Upper lobe of left lung (tissue), 6 donors: ENCODE results near the gene PSMA8. TPM values are rescaled to one million over a fixed set of nuclear protein-coding genes. Genes with fewer than 3 reads are reported as not detected.

ENCODE experiments used
- ATAC-seq, 2 donors: fragments of 200-7000 bp; cut with Tn5 transposase; one replicate each; pipeline ENCODE4 v1.9.1; 2022; ENCODE audit warnings: mild to moderate bottlenecking in 2 of 2, moderate library complexity in 2 of 2; ENCODE audit not compliant: low FRiP score in 2 of 2
- DNase-seq, 2 donors: peaks; one replicate each; pipeline ENCODE4 v3.0.0-alpha.2; 2019 to 2020
- H3K27ac ChIP-seq, 4 donors: fragments of 200-600 bp; sonication (generic); one replicate each; pipeline ENCODE4 v1.5.1; 2016 to 2019
- H3K27me3 ChIP-seq, 4 donors: fragments of 200-600 bp; sonication (generic); one replicate each; pipeline ENCODE4 v1.5.1; 2017 to 2019
- H3K36me3 ChIP-seq, 4 donors: fragments of 200-600 bp; sonication (generic); one replicate each; pipeline ENCODE4 v1.5.1; 2016 to 2019
- H3K4me1 ChIP-seq, 4 donors: fragments of 200-600 bp; sonication (generic); one replicate each; pipeline ENCODE4 v1.5.1; 2018 to 2019
- H3K4me3 ChIP-seq, 4 donors: fragments of 200-600 bp; sonication (generic); one replicate each; pipeline ENCODE4 v1.5.1; 2017 to 2019; ENCODE audit warnings: mild to moderate bottlenecking in 2 of 4, moderate library complexity in 1 of 4
- H3K9me3 ChIP-seq, 4 donors: fragments of 200-600 bp; sonication (generic); one replicate each; pipeline ENCODE4 v1.5.1; 2018 to 2019
- CTCF ChIP-seq, 6 experiments: fragments of 450-650 bp in 4 of 6; fragments of 200-600 bp in 2 of 6; sonication (generic) in 2 of 6; IDR thresholded peaks; one replicate each; pipeline ENCODE4 v1.5.1; 2016 to 2019; ENCODE audit warnings: antibody characterized with exemption in 6 of 6
- EP300 ChIP-seq, 4 donors: sonication (generic); formaldehyde crosslinking; IDR thresholded peaks; one replicate each; pipeline ENCODE4 v1.5.1; 2017; ENCODE audit warnings: antibody characterized with exemption in 4 of 4, control low read depth in 2 of 4
- POLR2A ChIP-seq, 4 donors: fragments of 450-650 bp; IDR thresholded peaks; one replicate each; pipeline ENCODE4 v1.5.1; 2016 to 2017; ENCODE audit warnings: antibody characterized with exemption in 4 of 4, mild to moderate bottlenecking in 2 of 4
- POLR2AphosphoS5 ChIP-seq, 2 donors: sonication (generic); formaldehyde crosslinking; IDR thresholded peaks; one replicate each; pipeline ENCODE4 v1.5.1; 2017; ENCODE audit warnings: antibody characterized with exemption in 2 of 2
- WGBS, 2 donors: methylation state at CpG; one replicate each; pipeline ENCODE4 v1.1.5; 2017 to 2018; 5-methylcytosine and 5-hydroxymethylcytosine counted together
- total RNA-seq, 6 donors: library from RNA; depleted of rRNA in 4 of 6; stranded (reverse); fragments of >200 nt in 4 of 6; gene quantifications; one replicate each; pipeline versions ENCODE4 v1.1.0 to v1.2.1, GENCODE V29; 2016 to 2021
- donor health status: DM: no; HTN: no; CAD: no; lungs with moderate emphysema.
- donor health status: DM: no; HTN: yes; CAD: no; lungs with severe emphysema.

PSMA8 gene
- total RNA-seq, 6 donors from 2014 or later, result 1.3 TPM; not detected in 5

DNA sequence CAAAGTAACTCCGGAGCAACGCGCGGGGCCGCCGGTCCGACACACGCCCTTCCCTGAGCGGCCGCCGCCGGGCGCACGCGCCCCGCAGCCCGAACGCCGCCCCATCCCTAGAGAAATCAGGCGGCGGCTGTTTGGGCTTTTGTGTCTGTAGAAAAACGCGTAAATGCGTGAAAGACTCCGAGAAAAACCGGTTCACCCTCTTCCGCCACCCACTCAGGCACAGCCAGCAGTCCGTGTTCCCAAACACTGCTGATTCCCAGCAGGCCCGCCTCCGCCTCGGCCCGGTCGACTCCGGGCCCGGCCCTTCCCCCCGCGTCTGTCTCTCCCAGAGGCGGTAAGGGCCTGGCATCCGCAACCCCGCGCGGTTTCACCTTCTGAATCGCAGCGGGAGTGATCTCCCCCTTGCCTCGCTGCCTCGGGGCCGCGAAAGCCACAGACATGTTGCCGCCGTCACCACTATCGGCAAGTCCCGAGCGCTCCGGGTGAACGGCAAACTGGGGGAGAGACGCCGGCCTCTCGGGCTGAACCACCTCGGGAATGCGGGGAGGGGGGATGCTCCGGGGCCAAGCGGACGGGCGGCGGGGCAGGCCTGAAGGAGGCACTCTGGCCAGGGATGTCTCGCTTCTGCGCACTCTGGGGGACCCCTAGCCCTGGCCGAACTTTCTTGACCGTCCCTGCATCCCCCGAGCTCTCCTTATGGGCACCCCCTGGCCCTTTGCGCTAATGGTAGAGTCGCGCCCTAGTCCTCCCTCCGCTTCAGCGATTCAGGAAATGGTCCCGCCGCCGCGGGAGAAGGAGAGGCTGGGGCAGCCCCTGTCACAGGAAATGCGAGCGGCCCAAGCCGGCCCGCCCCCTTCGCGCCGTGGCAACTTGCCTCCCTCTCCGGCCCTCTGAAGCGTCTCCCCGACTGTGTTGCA lies 43.3 kb upstream of the PSMA8 start, which contains the start of gene SS18:
Gene SS18 (minus strand): TSS at position 484 of the 917 bp plus-strand sequence. CDS start 44 bp downstream, at position 440.
- Histone ChIP-seq H3K36me3 (peaks cover 0 to 13% (median 2%) of the 10 kb centered on the region in 4 donors), H3K4me3 (peak within 1 kb of the TSS; percentile 69 to 96 (median 77)), H3K4me1 (peaks cover 16 to 26% (median 18%) of the 10 kb centered on the region in 4 donors), H3K27me3 (no peaks in the 10 kb centered on the region), H3K27ac (peak within 1 kb of the TSS; percentile 95 to 99 (median 98)), H3K9me3 (no peaks in the 10 kb centered on the region)
- WGBS, 2 donors, result 0% methylated on average over 3 to 60 of the region's 89 CpGs
- DNase-seq (peak; percentile 94 to 97), ATAC-seq (peak; percentile 97 to 99)
- peak; percentile 82 to 84 for TF ChIP-seq POLR2AphosphoS5 (IDR thresholded peaks at IDR 0.05)
- TF ChIP-seq EP300 (IDR thresholded peaks at IDR 0.05), result no peak
- peak in 3 of 4 donors; percentile 11 to 80 (median 72) for TF ChIP-seq POLR2A (IDR thresholded peaks at IDR 0.05)
- TF ChIP-seq CTCF (IDR thresholded peaks at IDR 0.05), result peak in 2 of 6 experiments; percentile 27 to 30

GRCh38 chr18:26091047-26091630 lies 42.5 kb upstream of the PSMA8 start:
- peak overlapping the region; percentile 34 to 96 (median 77) for H3K4me3 ChIP-seq
- no peaks in the 10 kb centered on the region for H3K9me3 ChIP-seq
- ATAC-seq, result peak; percentile 63 to 83
- peaks cover 0 to 6% (median 0%) of the 10 kb centered on the region in 4 donors for H3K36me3 ChIP-seq
- peak overlapping the region; percentile 95 to 99 (median 98) for H3K27ac ChIP-seq
- DNase-seq, result peak in 1 of 2 donors; percentile 60
- H3K27me3 ChIP-seq, result no peaks in the 10 kb centered on the region
- WGBS, 2 donors, result 4 to 6% methylated on average over 28 to 29 of the region's 29 CpGs
- TF ChIP-seq POLR2A (IDR thresholded peaks at IDR 0.05) (no peak), POLR2AphosphoS5 (IDR thresholded peaks at IDR 0.05) (no peak), EP300 (IDR thresholded peaks at IDR 0.05) (no peak), CTCF (IDR thresholded peaks at IDR 0.05) (no peak)
- H3K4me1 ChIP-seq, result peaks cover 16 to 26% (median 18%) of the 10 kb centered on the region in 4 donors

DNA sequence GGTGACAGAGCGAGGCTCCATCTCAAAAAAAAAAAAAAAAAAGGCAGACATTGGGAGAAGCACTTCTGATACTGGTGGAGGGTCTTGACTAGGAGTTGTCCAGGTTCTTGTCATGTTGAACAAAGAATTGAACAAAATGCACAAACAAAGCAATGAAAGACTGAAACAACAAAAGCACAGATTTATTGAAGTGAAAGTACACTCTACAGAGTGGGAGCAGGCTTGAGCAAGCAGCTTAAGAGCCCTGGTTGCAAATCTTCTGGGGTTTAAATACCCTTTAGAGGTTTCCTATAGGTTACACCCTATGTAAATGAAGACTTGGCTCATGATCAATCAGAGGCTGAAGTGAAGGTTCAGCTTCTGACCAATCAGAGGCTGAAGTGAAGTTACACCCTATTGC lies 36.8 kb upstream of the PSMA8 start:
- 48 to 100% methylated on average over 1 of the region's 1 CpG for WGBS, 2 donors
- Histone ChIP-seq H3K4me3 (no peak overlapping the region), H3K27ac (no peak overlapping the region), H3K36me3 (no peaks in the 10 kb centered on the region), H3K27me3 (no peaks in the 10 kb centered on the region), H3K4me1 (no peaks in the 10 kb centered on the region), H3K9me3 (no peaks in the 10 kb centered on the region)
- TF ChIP-seq POLR2A (IDR thresholded peaks at IDR 0.05), result no peak
- no peak for TF ChIP-seq POLR2AphosphoS5 (IDR thresholded peaks at IDR 0.05)
- no peak for TF ChIP-seq CTCF (IDR thresholded peaks at IDR 0.05)
- TF ChIP-seq EP300 (IDR thresholded peaks at IDR 0.05), result no peak
- DNase-seq (no peak), ATAC-seq (no peak)

DNA sequence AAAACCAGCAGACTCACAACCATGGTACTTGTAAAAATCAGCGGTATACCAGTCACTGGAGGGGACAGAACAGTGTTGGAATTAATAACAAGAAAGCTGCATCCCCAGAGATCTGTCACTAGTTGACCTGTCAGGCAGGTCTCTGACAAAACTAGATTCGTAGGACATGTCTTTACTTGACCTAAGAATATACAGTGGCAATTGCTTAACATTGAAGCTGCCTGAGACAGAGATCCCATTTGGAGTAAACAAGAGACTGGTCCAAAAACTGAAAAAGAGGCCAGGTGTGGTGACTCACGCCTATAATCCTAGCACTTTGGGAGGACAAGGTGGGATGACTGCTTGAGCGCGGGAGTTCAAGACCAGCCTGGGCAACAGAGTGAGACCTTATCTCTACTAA lies 36.1 kb upstream of the PSMA8 start:
- H3K27ac ChIP-seq, result no peak overlapping the region
- no peaks in the 10 kb centered on the region for H3K9me3 ChIP-seq
- H3K27me3 ChIP-seq, result no peaks in the 10 kb centered on the region
- DNase-seq, result no peak
- H3K4me1 ChIP-seq, result no peaks in the 10 kb centered on the region
- no peak for ATAC-seq
- TF ChIP-seq EP300 (IDR thresholded peaks at IDR 0.05) (no peak), CTCF (IDR thresholded peaks at IDR 0.05) (no peak), POLR2A (IDR thresholded peaks at IDR 0.05) (no peak), POLR2AphosphoS5 (IDR thresholded peaks at IDR 0.05) (no peak)
- no peak overlapping the region for H3K4me3 ChIP-seq
- no peaks in the 10 kb centered on the region for H3K36me3 ChIP-seq
- 96 to 98% methylated on average over 5 of the region's 5 CpGs for WGBS, 2 donors
